ENCODE data around the gene RGS12.
"Not testable (repeated sequence)": the region's sequence is repeated elsewhere in the genome, so short reads cannot be mapped to it uniquely, and the experiment has no call there.

The RGS12 gene

GRCh38 chr4:3297066-3297859 lies 4.4 kb downstream of the RGS12 start:
- DNase-seq (ENCODE audit: low read depth), result no peak

GRCh38 chr4:3299122-3299975 lies 6.5 kb downstream of the RGS12 start:
- no peak for DNase-seq (ENCODE audit: low read depth)

- no peak for DNase-seq (ENCODE audit: low read depth)
These were observed 7.3 kb downstream of the RGS12 start for GRCh38 chr4:3299976-3300671.

GRCh38 chr4:3300882-3301281 lies 8.1 kb downstream of the RGS12 start:
- DNase-seq (ENCODE audit: low read depth), result not testable (repeated sequence)

GRCh38 chr4:3301450-3302172 lies 8.8 kb downstream of the RGS12 start:
- DNase-seq (ENCODE audit: low read depth), result no peak

- DNase-seq (ENCODE audit: low read depth), result peak; percentile 51
These were observed 9.5 kb downstream of the RGS12 start for GRCh38 chr4:3302173-3302785.

GRCh38 chr4:3302786-3303564 lies 10.2 kb downstream of the RGS12 start:
- no peak for DNase-seq (ENCODE audit: low read depth)

GRCh38 chr4:3303565-3303824 lies 10.7 kb downstream of the RGS12 start:
- DNase-seq (ENCODE audit: low read depth), result no peak

- DNase-seq (ENCODE audit: low read depth), result no peak
These were observed 11.3 kb downstream of the RGS12 start for GRCh38 chr4:3303923-3304710.

GRCh38 chr4:3304831-3305609 lies 12.2 kb downstream of the RGS12 start:
- no peak for DNase-seq (ENCODE audit: low read depth)

- no peak for DNase-seq (ENCODE audit: low read depth)
These were observed 13.0 kb downstream of the RGS12 start for GRCh38 chr4:3305610-3306371.

GRCh38 chr4:3306450-3306849 lies 13.6 kb downstream of the RGS12 start:
- no peak for DNase-seq (ENCODE audit: low read depth)

- no peak for DNase-seq (ENCODE audit: low read depth)
These were observed 14.2 kb downstream of the RGS12 start for GRCh38 chr4:3307060-3307459.

GRCh38 chr4:3307486-3307885 lies 14.7 kb downstream of the RGS12 start:
- DNase-seq (ENCODE audit: low read depth), result no peak

GRCh38 chr4:3307891-3308575 lies 15.2 kb downstream of the RGS12 start:
- no peak for DNase-seq (ENCODE audit: low read depth)

- DNase-seq (ENCODE audit: low read depth), result no peak
These were observed 15.9 kb downstream of the RGS12 start for GRCh38 chr4:3308691-3309090.

- no peak for DNase-seq (ENCODE audit: low read depth)
These were observed 17.7 kb downstream of the RGS12 start for GRCh38 chr4:3310301-3311094.
